Breast epithelium (tissue), 4 donors: ENCODE measurements around the gene CSE1L. TPM values are rescaled to one million over a fixed set of nuclear protein-coding genes. Genes with fewer than 3 reads are reported as not detected.
"Not testable (repeated sequence)": the region's sequence is repeated elsewhere in the genome, so short reads cannot be mapped to it uniquely, and the experiment has no call there.

Experiments
- DNase-seq, 2 donors: peaks; one replicate each; pipeline ENCODE4 v3.0.0-alpha.2; 2019; ENCODE audit warnings: low spot score in 2 of 2
- H3K27ac ChIP-seq, 2 donors: fragments of 200-600 bp; sonication (generic) in 1 of 2; one replicate each; pipeline ENCODE4 v1.5.1; 2016 to 2019; ENCODE audit warnings: mild to moderate bottlenecking in 1 of 2
- H3K27me3 ChIP-seq, 2 donors: fragments of 200-600 bp; sonication (generic) in 1 of 2; one replicate each; pipeline versions ENCODE4 v1.5.1 to v1.6.0; 2017 to 2019; ENCODE audit warnings: control low read depth in 1 of 2, mild to moderate bottlenecking in 1 of 2
- H3K36me3 ChIP-seq: fragments of 200-600 bp; one replicate; pipeline ENCODE4 v1.5.1; 2019
- H3K4me1 ChIP-seq, 2 donors: fragments of 200-600 bp; sonication (generic); one replicate each; pipeline ENCODE4 v1.5.1; 2016 to 2019; ENCODE audit warnings: control low read depth in 1 of 2
- H3K4me3 ChIP-seq, 3 donors: fragments of 200-600 bp; sonication (generic); 1 replicate in 2 of 3; 2 replicates in 1 of 3; pipeline ENCODE4 v1.5.1; 2016 to 2019; ENCODE audit warnings: mild to moderate bottlenecking in 3 of 3, moderate library complexity in 2 of 3
- H3K9me3 ChIP-seq, 2 donors: fragments of 200-600 bp; sonication (generic) in 1 of 2; one replicate each; pipeline ENCODE4 v1.5.1; 2016 to 2019; ENCODE audit warnings: control low read depth in 1 of 2
- POLR2A ChIP-seq: fragments of 450-650 bp; IDR thresholded peaks from one replicate; pipeline ENCODE4 v1.6.1; 2016; ENCODE audit warnings: antibody characterized with exemption, mild to moderate bottlenecking, moderate library complexity
- POLR2AphosphoS5 ChIP-seq, 3 donors: sonication (generic); formaldehyde crosslinking; IDR thresholded peaks; one replicate each; pipeline ENCODE4 v1.6.1; 2017; ENCODE audit warnings: antibody characterized with exemption in 3 of 3
- intact Hi-C: fragments of 100-400 bp; cut with DNase I; formaldehyde crosslinking; loops from one replicate; pipeline ENCODE4 v1.15.1; 2023; ENCODE audit warnings: low total_unique reads
- total RNA-seq, 3 donors: library from RNA; depleted of rRNA; stranded (reverse); fragments of >200 nt; gene quantifications; one replicate each; pipeline ENCODE4 v1.1.0, GENCODE V29; 2016
- TF ChIP-seq, protein P1 (sequence below), 3 donors: fragments of 450-650 bp; IDR thresholded peaks; one replicate each; pipeline ENCODE4 v1.5.1; 2016 to 2017; ENCODE audit warnings: antibody characterized with exemption in 3 of 3, mild to moderate bottlenecking in 3 of 3, moderate library complexity in 3 of 3

CSE1L gene
- total RNA-seq, 3 donors from 2014 or later: 33.3 to 61.6 (median 48.5) TPM

DNA sequence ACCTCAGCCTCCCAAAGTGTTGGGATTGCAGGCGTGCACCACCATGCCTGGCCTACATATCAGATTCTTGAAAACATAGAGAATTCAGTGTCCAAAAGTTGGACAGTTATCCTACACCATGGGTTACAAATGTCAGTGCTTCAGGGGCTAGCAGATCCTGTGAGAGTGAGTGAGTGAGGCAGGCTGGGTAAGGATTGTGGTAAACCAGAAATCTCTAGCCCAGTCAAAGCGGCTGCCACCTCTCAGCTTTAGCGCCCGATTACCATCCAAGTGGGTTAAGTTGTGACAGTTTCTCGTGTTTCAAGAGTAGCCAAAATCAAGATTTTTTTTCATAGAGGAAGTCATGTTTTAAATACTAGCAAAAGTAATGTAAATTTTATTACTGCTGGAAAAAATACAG is 21.9 kb upstream of the CSE1L start:
- DNase-seq: no peak
- Histone ChIP-seq H3K4me1 (no peaks in the 10 kb centered on the region), H3K9me3 (no peaks in the 10 kb centered on the region), H3K27me3 (no peaks in the 10 kb centered on the region), H3K4me3 (no peak overlapping the region), H3K27ac (no peak overlapping the region), H3K36me3 (no peaks in the 10 kb centered on the region)
- intact Hi-C loops: no loop called here
- TF ChIP-seq POLR2A (no peak), POLR2AphosphoS5 (IDR thresholded peaks at IDR 0.05) (no peak)
- TF ChIP-seq, protein P1, sequence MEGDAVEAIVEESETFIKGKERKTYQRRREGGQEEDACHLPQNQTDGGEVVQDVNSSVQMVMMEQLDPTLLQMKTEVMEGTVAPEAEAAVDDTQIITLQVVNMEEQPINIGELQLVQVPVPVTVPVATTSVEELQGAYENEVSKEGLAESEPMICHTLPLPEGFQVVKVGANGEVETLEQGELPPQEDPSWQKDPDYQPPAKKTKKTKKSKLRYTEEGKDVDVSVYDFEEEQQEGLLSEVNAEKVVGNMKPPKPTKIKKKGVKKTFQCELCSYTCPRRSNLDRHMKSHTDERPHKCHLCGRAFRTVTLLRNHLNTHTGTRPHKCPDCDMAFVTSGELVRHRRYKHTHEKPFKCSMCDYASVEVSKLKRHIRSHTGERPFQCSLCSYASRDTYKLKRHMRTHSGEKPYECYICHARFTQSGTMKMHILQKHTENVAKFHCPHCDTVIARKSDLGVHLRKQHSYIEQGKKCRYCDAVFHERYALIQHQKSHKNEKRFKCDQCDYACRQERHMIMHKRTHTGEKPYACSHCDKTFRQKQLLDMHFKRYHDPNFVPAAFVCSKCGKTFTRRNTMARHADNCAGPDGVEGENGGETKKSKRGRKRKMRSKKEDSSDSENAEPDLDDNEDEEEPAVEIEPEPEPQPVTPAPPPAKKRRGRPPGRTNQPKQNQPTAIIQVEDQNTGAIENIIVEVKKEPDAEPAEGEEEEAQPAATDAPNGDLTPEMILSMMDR (IDR thresholded peaks at IDR 0.05): no peak

DNA sequence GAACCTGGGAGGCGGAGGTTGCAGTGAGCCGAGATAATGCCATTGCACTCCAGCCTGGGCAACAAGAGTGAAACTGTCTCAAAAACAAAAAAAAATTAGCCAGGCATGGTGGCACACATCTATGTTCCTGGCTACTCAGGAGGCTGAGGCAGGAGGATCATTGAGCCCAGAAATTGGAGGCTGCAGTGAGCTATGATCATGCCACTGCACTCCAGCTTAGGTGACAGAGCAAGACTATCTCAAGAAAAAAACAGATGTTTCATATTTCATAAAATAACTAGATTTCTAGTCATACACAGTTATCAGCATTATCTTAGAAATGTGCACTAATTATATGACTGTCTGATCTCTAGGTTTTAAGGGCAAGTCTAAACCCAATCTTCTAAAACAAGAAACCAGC is 17.9 kb upstream of the CSE1L start:
- H3K4me1 ChIP-seq, H3K9me3 ChIP-seq, intact Hi-C loops, H3K4me3 ChIP-seq, H3K27ac ChIP-seq, DNase-seq, H3K27me3 ChIP-seq, H3K36me3 ChIP-seq: not testable (repeated sequence)

DNA sequence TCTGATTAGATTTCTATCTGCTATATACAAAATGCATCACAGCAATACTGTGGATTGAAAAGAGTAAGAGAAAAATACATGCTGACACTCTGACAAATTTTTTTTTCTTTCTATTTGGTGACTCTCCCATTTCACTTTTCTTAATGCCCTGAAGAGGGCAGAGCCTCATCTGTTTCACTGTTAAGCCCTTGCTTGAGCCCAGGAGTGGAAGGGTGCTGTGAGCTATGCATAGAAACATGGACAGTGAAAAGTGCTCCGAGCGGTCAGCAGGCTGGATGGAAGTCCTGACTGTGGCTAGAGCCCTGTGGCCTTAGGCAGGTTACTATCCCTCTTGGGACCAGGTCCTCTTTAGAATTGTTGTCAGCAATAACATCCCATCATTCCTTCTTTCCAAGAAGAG is 17.4 kb upstream of the CSE1L start:
- Histone ChIP-seq H3K27me3 (no peaks in the 10 kb centered on the region), H3K9me3 (no peaks in the 10 kb centered on the region), H3K4me1 (no peaks in the 10 kb centered on the region), H3K36me3 (no peaks in the 10 kb centered on the region), H3K27ac (no peak overlapping the region), H3K4me3 (no peak overlapping the region)
- no peak for DNase-seq
- intact Hi-C loops: no loop called here
- TF ChIP-seq POLR2A: no peak
- TF ChIP-seq, protein P1 (IDR thresholded peaks at IDR 0.05): no peak
- TF ChIP-seq POLR2AphosphoS5 (IDR thresholded peaks at IDR 0.05): no peak

DNA sequence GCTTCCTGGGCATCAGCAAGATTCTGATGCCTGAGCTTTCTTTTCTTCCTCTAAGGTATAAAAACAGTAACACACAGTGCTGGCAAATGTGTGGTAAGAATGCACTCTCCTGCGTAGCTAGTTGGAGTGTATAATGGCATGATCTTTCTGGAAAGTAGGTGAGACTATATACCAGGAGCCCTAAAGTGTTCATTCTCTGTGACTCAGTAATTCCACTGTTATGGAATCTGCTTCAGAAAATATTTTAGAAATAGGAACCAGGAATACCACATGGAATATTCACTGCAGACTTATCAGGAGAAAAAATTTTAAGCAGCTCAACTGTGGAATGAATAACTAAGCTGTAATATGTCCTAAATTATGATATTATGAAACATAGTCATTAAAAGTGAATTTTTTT is 16.9 kb upstream of the CSE1L start:
- Histone ChIP-seq H3K36me3 (no peaks in the 10 kb centered on the region), H3K4me1 (no peaks in the 10 kb centered on the region), H3K4me3 (no peak overlapping the region), H3K9me3 (no peaks in the 10 kb centered on the region), H3K27me3 (no peaks in the 10 kb centered on the region), H3K27ac (no peak overlapping the region)
- no peak for DNase-seq
- TF ChIP-seq POLR2A (no peak), POLR2AphosphoS5 (IDR thresholded peaks at IDR 0.05) (no peak)
- TF ChIP-seq, protein P1 (IDR thresholded peaks at IDR 0.05): no peak
- intact Hi-C loops: no loop called here

DNA sequence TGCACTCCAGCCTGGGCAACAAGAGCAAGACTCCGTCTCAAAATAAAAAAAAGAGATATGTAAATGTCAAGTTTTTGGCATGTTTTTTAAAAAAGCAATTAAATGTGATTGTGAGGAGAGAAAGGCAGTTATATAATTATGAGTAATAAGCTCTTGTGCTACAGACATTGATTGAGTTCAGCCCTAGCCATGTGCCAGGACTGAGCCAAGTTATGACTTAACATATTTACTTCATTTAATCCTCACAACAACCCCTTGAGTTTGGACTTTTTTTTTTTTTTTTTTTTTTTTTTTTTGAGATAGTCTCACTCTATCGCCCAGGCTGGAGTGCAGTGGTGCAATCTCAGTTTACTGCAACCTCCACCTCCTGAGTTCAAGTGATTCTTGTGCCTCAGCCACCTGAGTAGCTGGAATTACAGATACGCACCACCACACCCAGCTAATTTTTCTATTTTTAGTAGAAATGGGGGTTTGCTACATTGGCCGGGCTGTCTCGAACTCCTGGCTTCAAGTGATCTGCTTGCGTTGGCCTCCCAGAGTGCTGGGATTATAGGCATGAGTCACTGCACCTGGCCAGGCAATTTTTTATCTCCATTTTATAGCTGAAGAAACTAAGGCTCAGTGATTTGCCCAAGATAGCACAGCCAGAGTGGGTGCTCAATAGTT is 15.0 kb upstream of the CSE1L start:
- TF ChIP-seq POLR2A (no peak), POLR2AphosphoS5 (IDR thresholded peaks at IDR 0.05) (no peak)
- TF ChIP-seq, protein P1 (IDR thresholded peaks at IDR 0.05): no peak
- Histone ChIP-seq H3K27ac (no peak overlapping the region), H3K36me3 (no peaks in the 10 kb centered on the region), H3K27me3 (no peaks in the 10 kb centered on the region), H3K4me1 (no peaks in the 10 kb centered on the region), H3K4me3 (no peak overlapping the region), H3K9me3 (no peaks in the 10 kb centered on the region)
- no peak for DNase-seq
- intact Hi-C loops: no loop called here

DNA sequence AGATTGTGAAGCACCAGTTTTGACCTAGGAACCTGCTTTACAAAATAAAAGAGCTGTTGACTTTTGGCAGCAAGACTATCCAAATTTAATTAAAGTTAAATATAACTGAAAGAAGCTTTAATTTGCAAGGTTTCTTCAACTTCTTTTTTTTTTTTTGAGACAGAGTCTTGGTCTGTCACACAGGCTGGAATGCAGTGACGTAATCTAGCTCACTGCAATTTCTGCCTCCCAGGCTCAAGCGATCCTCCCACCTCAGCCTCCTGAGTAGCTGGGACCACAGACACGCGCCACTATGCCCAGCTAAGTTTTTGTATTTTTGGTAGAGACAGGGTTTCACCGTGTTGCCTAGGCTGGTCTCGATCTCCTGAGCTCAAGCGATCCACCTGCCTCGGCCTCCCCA is 13.7 kb upstream of the CSE1L start:
- DNase-seq: no peak
- TF ChIP-seq POLR2A: no peak
- TF ChIP-seq, protein P1 (IDR thresholded peaks at IDR 0.05): no peak
- TF ChIP-seq POLR2AphosphoS5 (IDR thresholded peaks at IDR 0.05): no peak
- intact Hi-C loops: no loop called here
- no peaks in the 10 kb centered on the region for H3K27me3 ChIP-seq
- H3K9me3 ChIP-seq: no peaks in the 10 kb centered on the region
- H3K27ac ChIP-seq: no peak overlapping the region
- no peaks in the 10 kb centered on the region for H3K4me1 ChIP-seq
- no peak overlapping the region for H3K4me3 ChIP-seq
- H3K36me3 ChIP-seq: no peaks in the 10 kb centered on the region
